GM12872 (cell line): ENCODE results near the gene ANXA3.
A peak's percentile ranks its signal among the peaks of the same experiment; 100 is the strongest.

Experiments used
- TF ChIP-seq, protein P1 (sequence below): IDR thresholded peaks from 3 replicates; pipeline ENCODE4 v1.5.1; 2011; ENCODE audit warnings: low read depth, mild to moderate bottlenecking, low read length, moderate library complexity; ENCODE audit not compliant: insufficient read depth

ANXA3 gene

GRCh38 chr4:78588894-78589545 lies 37.5 kb downstream of the ANXA3 start:
- TF ChIP-seq, protein P1, sequence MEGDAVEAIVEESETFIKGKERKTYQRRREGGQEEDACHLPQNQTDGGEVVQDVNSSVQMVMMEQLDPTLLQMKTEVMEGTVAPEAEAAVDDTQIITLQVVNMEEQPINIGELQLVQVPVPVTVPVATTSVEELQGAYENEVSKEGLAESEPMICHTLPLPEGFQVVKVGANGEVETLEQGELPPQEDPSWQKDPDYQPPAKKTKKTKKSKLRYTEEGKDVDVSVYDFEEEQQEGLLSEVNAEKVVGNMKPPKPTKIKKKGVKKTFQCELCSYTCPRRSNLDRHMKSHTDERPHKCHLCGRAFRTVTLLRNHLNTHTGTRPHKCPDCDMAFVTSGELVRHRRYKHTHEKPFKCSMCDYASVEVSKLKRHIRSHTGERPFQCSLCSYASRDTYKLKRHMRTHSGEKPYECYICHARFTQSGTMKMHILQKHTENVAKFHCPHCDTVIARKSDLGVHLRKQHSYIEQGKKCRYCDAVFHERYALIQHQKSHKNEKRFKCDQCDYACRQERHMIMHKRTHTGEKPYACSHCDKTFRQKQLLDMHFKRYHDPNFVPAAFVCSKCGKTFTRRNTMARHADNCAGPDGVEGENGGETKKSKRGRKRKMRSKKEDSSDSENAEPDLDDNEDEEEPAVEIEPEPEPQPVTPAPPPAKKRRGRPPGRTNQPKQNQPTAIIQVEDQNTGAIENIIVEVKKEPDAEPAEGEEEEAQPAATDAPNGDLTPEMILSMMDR, result no peak

- TF ChIP-seq, protein P1, result no peak
Measured at GRCh38 chr4:78591404-78591803, 39.8 kb downstream of the ANXA3 start.

- TF ChIP-seq, protein P1, result peak; percentile 64
Measured at GRCh38 chr4:78592088-78592783, 40.7 kb downstream of the ANXA3 start.

DNA sequence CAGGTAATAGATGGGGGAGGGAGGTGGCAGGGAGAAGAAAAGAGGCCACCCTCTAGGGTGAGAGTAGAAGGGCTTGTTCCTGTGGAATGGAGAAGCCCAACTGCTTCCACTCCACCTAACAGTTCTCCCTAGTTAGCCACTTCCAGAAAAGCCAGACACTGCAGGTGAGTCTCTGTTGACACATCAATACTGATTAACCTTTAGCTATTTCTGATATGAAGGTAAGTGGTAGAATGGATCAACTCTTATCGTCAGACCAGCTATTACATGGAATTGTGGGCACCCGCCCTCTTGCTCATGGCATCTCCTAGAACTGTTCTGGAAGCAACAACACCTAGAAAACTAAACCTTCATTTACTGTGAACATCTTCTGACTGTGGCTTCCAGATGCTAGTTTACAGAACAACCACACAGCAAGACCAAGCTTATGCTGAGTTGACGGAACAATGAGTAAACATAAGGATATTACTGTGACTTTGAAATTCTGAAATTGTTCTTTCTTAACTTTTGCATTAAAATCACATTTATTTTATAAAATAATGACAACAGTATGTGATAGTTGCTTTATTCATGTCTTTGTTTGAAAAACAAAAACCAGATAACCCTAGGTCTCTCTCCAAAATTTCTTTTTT lies 44.7 kb downstream of the ANXA3 start:
- TF ChIP-seq, protein P1, result no peak

DNA sequence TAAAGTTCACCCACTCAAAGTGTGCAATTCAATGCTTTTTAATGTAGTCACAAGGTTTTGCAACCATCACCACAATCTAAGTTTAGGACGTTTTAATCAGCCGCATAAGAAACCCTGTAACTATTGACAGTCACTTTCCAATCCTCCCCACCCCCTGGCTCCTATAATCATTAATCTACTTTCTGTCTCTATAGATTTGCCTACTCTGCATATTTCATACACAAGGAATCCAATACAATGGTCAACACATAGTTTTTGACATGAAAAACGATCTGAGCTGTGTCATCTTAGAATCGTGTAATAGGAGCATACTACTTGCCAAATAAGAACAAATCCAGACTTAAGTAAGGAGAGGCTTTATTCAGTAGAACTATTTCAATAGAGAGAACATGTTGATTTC lies 47.6 kb downstream of the ANXA3 start:
- TF ChIP-seq, protein P1, result no peak

DNA sequence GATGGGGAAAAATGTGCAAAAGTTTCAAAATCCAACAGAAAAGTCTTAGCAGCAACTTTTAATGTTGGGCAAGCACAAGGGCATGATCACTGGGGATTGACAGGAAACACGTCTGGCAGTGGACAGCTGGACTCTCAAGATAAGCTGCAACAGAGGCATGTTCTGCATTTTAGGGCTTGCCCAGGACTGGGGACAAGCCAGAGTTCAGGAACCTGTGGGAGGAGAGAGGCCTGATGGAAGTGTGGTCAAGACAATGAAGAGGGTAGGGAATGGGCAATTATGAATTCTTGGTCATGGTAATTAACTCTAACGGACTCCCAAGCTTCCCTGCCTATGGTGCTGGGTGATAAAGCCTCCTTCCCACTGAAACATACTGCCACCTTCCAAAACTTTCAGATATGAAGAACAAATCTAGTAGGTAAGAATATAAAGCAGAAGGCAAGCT lies 48.4 kb downstream of the ANXA3 start:
- TF ChIP-seq, protein P1, result no peak

DNA sequence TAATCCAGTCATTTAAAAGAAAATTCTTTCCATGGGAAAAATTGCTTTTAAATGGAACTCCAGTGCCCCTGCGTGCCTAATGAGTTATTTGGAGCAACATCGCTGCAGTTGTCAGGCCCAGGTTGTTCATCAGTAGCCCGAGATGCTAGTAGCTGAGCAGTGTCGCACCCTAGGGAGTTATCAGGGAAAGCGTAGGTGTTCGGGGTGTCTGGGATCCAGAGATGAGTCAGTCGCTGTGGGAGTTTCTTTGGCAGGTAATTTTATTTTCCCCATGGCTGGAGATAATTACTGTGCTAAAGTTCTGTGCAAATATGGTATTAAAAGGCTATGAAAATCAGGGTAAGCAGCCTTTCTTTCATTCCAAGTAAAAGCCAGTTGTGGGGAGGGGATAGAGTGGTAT lies 49.4 kb downstream of the ANXA3 start:
- TF ChIP-seq, protein P1, result no peak
